NCI-H748 (cell line): ENCODE results near the gene TNRC6B.
"Not testable (repeated sequence)": the region's sequence is repeated elsewhere in the genome, so short reads cannot be mapped to it uniquely, and the experiment has no call there.

Source experiments
- DNase-seq: peaks from one replicate; lab custom pipeline; 2025; ENCODE audit not compliant: unreplicated experiment; lab: John Stamatoyannopoulos, UW

TNRC6B gene

GRCh38 chr22:40352763-40353162, 175.0 kb downstream of the TNRC6B start:
- DNase-seq: no peak

- DNase-seq: no peak
These were observed 183.4 kb downstream of the TNRC6B start for GRCh38 chr22:40361100-40361499.

GRCh38 chr22:40363059-40363458, 185.3 kb downstream of the TNRC6B start:
- no peak for DNase-seq

GRCh38 chr22:40364431-40364830, 186.7 kb downstream of the TNRC6B start:
- no peak for DNase-seq

GRCh38 chr22:40366068-40366467, 188.3 kb downstream of the TNRC6B start:
- DNase-seq: no peak

- DNase-seq: no peak
These were observed 189.6 kb downstream of the TNRC6B start for GRCh38 chr22:40367342-40367741.

- DNase-seq: no peak
These were observed 190.3 kb downstream of the TNRC6B start for GRCh38 chr22:40368016-40368415.

GRCh38 chr22:40368836-40369235, 191.1 kb downstream of the TNRC6B start:
- no peak for DNase-seq

- DNase-seq: no peak
These were observed 196.8 kb downstream of the TNRC6B start for GRCh38 chr22:40374567-40374966.

GRCh38 chr22:40376149-40376548, 198.4 kb downstream of the TNRC6B start:
- no peak for DNase-seq

- no peak for DNase-seq
These were observed 200.2 kb downstream of the TNRC6B start for GRCh38 chr22:40377931-40378330.

GRCh38 chr22:40378448-40378847, 200.7 kb downstream of the TNRC6B start:
- DNase-seq: not testable (repeated sequence)

- no peak for DNase-seq
These were observed 203.7 kb downstream of the TNRC6B start for GRCh38 chr22:40381461-40381860.

GRCh38 chr22:40383905-40384304, 206.2 kb downstream of the TNRC6B start:
- DNase-seq: no peak

GRCh38 chr22:40385036-40385782, 207.5 kb downstream of the TNRC6B start:
- no peak for DNase-seq
